GM06990 (cell line): ENCODE results near the gene TPCN2.

Experiments used
- DNase-seq: peaks from one replicate; pipeline ENCODE4 v3.0.0-alpha.2; 2011; ENCODE audit not compliant: insufficient read length; ENCODE audit errors: extremely low read depth
- H3K27me3 ChIP-seq: replicated peaks from 2 replicates; pipeline ENCODE4 v1.6.0; 2011; ENCODE audit warnings: low read length; ENCODE audit not compliant: control insufficient read depth, insufficient read depth
- H3K36me3 ChIP-seq: 2 replicates; pipeline ENCODE4 v1.5.1; 2011; ENCODE audit warnings: low read length; ENCODE audit not compliant: control insufficient read depth, insufficient read depth
- H3K4me3 ChIP-seq: replicated peaks from 2 replicates; pipeline ENCODE4 v1.5.1; 2011; ENCODE audit warnings: low read depth, mild to moderate bottlenecking, control low read depth, low read length
- TF ChIP-seq, protein P1 (sequence below): IDR thresholded peaks from 2 replicates; pipeline ENCODE4 v1.5.1; 2011; ENCODE audit warnings: low read length, control low read depth, mild to moderate bottlenecking, inconsistent platforms; ENCODE audit not compliant: insufficient read depth, poor library complexity, severe bottlenecking

Gene TPCN2

GRCh38 chr11:69055598-69056516 is 7.1 kb downstream of the TPCN2 start:
- DNase-seq: peak; percentile 91
- TF ChIP-seq, protein P1, sequence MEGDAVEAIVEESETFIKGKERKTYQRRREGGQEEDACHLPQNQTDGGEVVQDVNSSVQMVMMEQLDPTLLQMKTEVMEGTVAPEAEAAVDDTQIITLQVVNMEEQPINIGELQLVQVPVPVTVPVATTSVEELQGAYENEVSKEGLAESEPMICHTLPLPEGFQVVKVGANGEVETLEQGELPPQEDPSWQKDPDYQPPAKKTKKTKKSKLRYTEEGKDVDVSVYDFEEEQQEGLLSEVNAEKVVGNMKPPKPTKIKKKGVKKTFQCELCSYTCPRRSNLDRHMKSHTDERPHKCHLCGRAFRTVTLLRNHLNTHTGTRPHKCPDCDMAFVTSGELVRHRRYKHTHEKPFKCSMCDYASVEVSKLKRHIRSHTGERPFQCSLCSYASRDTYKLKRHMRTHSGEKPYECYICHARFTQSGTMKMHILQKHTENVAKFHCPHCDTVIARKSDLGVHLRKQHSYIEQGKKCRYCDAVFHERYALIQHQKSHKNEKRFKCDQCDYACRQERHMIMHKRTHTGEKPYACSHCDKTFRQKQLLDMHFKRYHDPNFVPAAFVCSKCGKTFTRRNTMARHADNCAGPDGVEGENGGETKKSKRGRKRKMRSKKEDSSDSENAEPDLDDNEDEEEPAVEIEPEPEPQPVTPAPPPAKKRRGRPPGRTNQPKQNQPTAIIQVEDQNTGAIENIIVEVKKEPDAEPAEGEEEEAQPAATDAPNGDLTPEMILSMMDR: no peak
- peak overlapping the region; percentile 10; the same call in 1 of the 2 replicates for H3K4me3 ChIP-seq
- H3K27me3 ChIP-seq: no peaks in the 10 kb centered on the region
- peaks cover 2% of the 10 kb centered on the region; the same call in 1 of the 2 replicates for H3K36me3 ChIP-seq

DNA sequence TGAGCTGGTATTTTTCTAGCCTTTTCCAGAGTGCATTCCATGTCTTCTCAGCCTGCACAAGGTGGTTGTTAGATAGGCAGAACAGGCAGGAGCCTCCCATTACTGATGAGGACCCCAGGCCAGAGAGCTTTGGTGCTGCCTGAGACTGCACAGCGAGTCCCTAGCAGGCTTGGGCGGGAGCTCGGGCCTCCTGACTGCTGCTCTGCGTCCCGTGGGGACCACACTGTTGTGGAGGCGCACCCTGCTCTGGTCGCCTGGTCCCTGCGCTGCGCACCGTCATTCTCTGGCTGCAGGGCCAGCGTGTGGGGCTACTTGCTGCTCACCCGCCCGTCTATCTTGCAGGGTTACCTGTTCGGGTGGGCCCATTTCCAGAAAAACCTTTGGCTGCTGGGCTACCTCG is 8.5 kb downstream of the TPCN2 start:
- Histone ChIP-seq H3K27me3 (no peaks in the 10 kb centered on the region), H3K36me3 (peaks cover 2% of the 10 kb centered on the region), H3K4me3 (no peak overlapping the region)
- TF ChIP-seq, protein P1: no peak
- DNase-seq: no peak

DNA sequence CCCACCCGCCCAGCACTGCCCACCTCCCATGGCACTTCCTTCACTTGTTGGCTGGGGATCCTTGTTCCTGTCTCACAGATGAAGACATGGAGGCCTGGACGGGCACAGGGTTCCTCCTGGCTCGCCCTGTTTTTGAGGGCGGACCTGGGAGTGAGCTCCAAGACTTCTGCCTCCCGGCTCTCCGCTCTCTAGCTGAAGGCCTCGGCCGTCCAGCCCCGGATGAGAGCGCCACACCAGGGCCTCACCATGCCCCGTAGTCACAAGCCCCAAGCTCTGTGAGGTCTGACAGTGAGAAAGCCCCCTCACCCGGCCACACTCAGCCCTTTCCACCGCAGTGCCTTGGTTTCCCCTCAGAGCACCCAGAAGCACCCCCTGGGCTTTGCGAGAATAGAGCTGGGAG is 9.1 kb downstream of the TPCN2 start:
- TF ChIP-seq, protein P1: no peak
- Histone ChIP-seq H3K27me3 (no peaks in the 10 kb centered on the region), H3K4me3 (no peak overlapping the region), H3K36me3 (peaks cover 2% of the 10 kb centered on the region)
- no peak for DNase-seq

GRCh38 chr11:69058511-69059270 is 10.0 kb downstream of the TPCN2 start:
- Histone ChIP-seq H3K36me3 (peaks cover 2% of the 10 kb centered on the region), H3K27me3 (no peaks in the 10 kb centered on the region)
- TF ChIP-seq, protein P1: no peak

DNA sequence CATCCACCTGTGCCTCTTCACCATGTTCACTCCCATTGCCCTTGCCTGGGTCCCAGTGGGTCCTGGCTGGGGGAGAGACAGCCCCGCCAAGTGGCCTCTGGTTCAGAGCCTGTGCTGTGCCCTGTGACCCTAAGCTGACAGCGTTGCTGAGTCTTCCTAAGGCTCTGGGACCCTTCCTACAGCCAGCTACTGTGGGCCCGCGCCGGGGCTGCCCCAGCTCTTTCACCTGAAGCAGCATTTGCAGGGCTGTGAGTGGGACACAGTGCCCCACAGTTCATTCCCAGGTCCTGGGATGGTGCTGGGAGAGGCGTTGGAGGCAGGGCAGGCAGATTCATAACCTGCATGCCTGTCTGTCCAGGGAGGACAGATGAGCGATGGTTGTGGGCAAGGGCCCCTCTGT is 10.7 kb downstream of the TPCN2 start:
- TF ChIP-seq, protein P1: no peak
- Histone ChIP-seq H3K36me3 (peaks cover 4% of the 10 kb centered on the region), H3K4me3 (no peak overlapping the region), H3K27me3 (no peaks in the 10 kb centered on the region)
- no peak for DNase-seq

More at GRCh38 chr11:69058511-69059270, 10.0 kb downstream of the TPCN2 start:
- no peak overlapping the region for H3K4me3 ChIP-seq
- DNase-seq: no peak
